Peyer's patch (tissue), 4 donors: ENCODE results near the gene SEC14L3. TPM values are rescaled to one million over a fixed set of nuclear protein-coding genes. Genes with fewer than 3 reads are reported as not detected.

ENCODE experiments used
- DNase-seq, 3 donors: peaks; one replicate each; pipeline ENCODE4 v3.0.0-alpha.2; 2017 to 2019
- H3K27ac ChIP-seq, 4 donors: fragments of 200-600 bp; sonication (generic); one replicate each; pipeline ENCODE4 v1.5.1; 2016 to 2019
- H3K27me3 ChIP-seq, 2 donors: fragments of 200-600 bp; sonication (generic); one replicate each; pipeline ENCODE4 v1.5.1; 2019
- H3K36me3 ChIP-seq, 3 donors: fragments of 200-600 bp; sonication (generic); one replicate each; pipeline ENCODE4 v1.5.1; 2016 to 2019
- H3K4me1 ChIP-seq, 4 donors: fragments of 200-600 bp; sonication (generic); one replicate each; pipeline ENCODE4 v1.5.1; 2016 to 2019
- H3K4me3 ChIP-seq, 4 donors: fragments of 200-600 bp; sonication (generic); 1 replicate in 3 of 4; 2 replicates in 1 of 4; pipeline ENCODE4 v1.5.1; 2016 to 2019; ENCODE audit warnings: mild to moderate bottlenecking in 1 of 4
- H3K9me3 ChIP-seq, 4 donors: fragments of 200-600 bp; sonication (generic); one replicate each; pipeline ENCODE4 v1.5.1; 2016 to 2019; ENCODE audit warnings: mild to moderate bottlenecking in 1 of 4
- CTCF ChIP-seq, 6 experiments: fragments of 450-650 bp in 4 of 6; fragments of 200-600 bp in 2 of 6; sonication (generic) in 1 of 6; IDR thresholded peaks; one replicate each; pipeline ENCODE4 v1.5.1; 2017 to 2019; ENCODE audit warnings: antibody characterized with exemption in 6 of 6, mild to moderate bottlenecking in 3 of 6, moderate library complexity in 1 of 6
- POLR2A ChIP-seq, 2 donors: fragments of 450-650 bp; IDR thresholded peaks; one replicate each; pipeline ENCODE4 v1.5.1; 2017; ENCODE audit warnings: antibody characterized with exemption in 2 of 2, mild to moderate bottlenecking in 2 of 2, moderate library complexity in 2 of 2
- total RNA-seq, 4 donors: library from RNA; depleted of rRNA; stranded (reverse); fragments of >200 nt; gene quantifications; one replicate each; pipeline ENCODE4 v1.1.0, GENCODE V29; 2016

SEC14L3 gene
- total RNA-seq, 4 donors from 2014 or later = not detected

GRCh38 chr22:30434843-30435242, 37.0 kb downstream of the SEC14L3 start:
- Histone ChIP-seq H3K4me3 (no peak overlapping the region), H3K9me3 (peaks cover 0 to 3% (median 0%) of the 10 kb centered on the region in 4 donors), H3K27ac (peak overlapping the region in 2 of 4 donors; percentile 43 to 61), H3K36me3 (no peaks in the 10 kb centered on the region), H3K27me3 (no peaks in the 10 kb centered on the region), H3K4me1 (peaks cover 0 to 5% (median 0%) of the 10 kb centered on the region in 4 donors)
- no peak for TF ChIP-seq POLR2A (IDR thresholded peaks at IDR 0.05)
- no peak for DNase-seq

DNA sequence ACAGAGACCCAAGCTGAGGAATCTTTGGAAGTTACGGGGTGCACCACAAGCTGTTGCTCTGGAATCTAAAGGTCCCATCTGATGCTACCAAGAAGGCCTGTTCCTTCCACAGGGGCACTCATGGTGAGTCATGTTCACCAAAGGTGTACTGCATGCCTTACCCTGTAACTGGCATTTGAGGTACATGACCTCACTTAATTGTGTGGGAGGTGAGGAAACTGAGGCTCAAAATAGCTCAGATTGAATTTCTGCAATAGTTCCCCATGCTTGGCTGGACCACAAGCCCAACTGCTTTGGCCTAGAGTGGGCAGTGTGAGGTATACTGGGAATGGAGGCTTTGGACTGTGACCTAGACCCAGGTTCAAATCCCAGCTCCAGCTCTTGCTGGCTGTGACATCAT, 38.0 kb downstream of the SEC14L3 start:
- peaks cover 0 to 5% (median 0%) of the 10 kb centered on the region in 4 donors for H3K4me1 ChIP-seq
- no peaks in the 10 kb centered on the region for H3K36me3 ChIP-seq
- TF ChIP-seq CTCF (IDR thresholded peaks at IDR 0.05) = no peak
- H3K9me3 ChIP-seq = peaks cover 0 to 3% (median 0%) of the 10 kb centered on the region in 4 donors
- DNase-seq = no peak
- H3K4me3 ChIP-seq = no peak overlapping the region
- H3K27me3 ChIP-seq = no peaks in the 10 kb centered on the region
- H3K27ac ChIP-seq = no peak overlapping the region

GRCh38 chr22:30433227-30433626, 38.6 kb downstream of the SEC14L3 start:
- TF ChIP-seq CTCF (IDR thresholded peaks at IDR 0.05) (no peak), POLR2A (IDR thresholded peaks at IDR 0.05) (no peak)
- DNase-seq = no peak
- H3K4me3 ChIP-seq = no peak overlapping the region
- H3K27me3 ChIP-seq = no peaks in the 10 kb centered on the region
- H3K36me3 ChIP-seq = peaks cover 0 to 4% (median 0%) of the 10 kb centered on the region in 3 donors
- peaks cover 0 to 3% (median 0%) of the 10 kb centered on the region in 4 donors for H3K9me3 ChIP-seq
- no peak overlapping the region for H3K27ac ChIP-seq
- H3K4me1 ChIP-seq = peaks cover 0 to 5% (median 0%) of the 10 kb centered on the region in 4 donors

GRCh38 chr22:30432520-30432919, 39.3 kb downstream of the SEC14L3 start:
- peaks cover 0 to 4% (median 0%) of the 10 kb centered on the region in 3 donors for H3K36me3 ChIP-seq
- peaks cover 0 to 5% (median 0%) of the 10 kb centered on the region in 4 donors for H3K4me1 ChIP-seq
- no peak overlapping the region for H3K4me3 ChIP-seq
- no peak for DNase-seq
- no peak for TF ChIP-seq POLR2A (IDR thresholded peaks at IDR 0.05)
- TF ChIP-seq CTCF (IDR thresholded peaks at IDR 0.05) = no peak
- peaks cover 0 to 3% (median 0%) of the 10 kb centered on the region in 4 donors for H3K9me3 ChIP-seq
- no peaks in the 10 kb centered on the region for H3K27me3 ChIP-seq
- no peak overlapping the region for H3K27ac ChIP-seq

DNA sequence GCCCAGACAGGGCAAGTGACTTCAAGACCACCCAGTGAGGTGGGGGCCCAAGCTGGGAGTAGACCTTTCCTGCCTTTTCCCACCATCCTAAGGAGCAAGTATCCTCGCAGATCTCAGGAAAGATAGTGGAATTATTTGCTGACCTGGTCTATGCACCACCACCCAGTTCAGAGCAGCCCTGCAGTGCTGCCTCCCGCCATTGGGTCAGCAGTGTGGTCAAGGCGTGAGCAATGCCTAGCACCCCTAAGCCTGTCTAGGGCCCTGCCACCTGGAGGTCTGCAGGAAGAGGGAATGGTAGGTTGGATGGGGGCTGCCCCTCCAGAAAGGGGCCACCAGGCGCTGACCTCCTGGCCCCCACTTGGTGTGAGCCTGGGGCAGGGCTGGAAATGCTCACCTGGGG, 39.7 kb downstream of the SEC14L3 start:
- Histone ChIP-seq H3K4me1 (peaks cover 0 to 5% (median 0%) of the 10 kb centered on the region in 4 donors), H3K36me3 (peaks cover 0 to 4% (median 0%) of the 10 kb centered on the region in 3 donors), H3K27ac (no peak overlapping the region), H3K4me3 (no peak overlapping the region), H3K27me3 (no peaks in the 10 kb centered on the region), H3K9me3 (peaks cover 0 to 3% (median 0%) of the 10 kb centered on the region in 4 donors)
- TF ChIP-seq POLR2A (IDR thresholded peaks at IDR 0.05) = no peak
- no peak for TF ChIP-seq CTCF (IDR thresholded peaks at IDR 0.05)
- DNase-seq = no peak

GRCh38 chr22:30430933-30431332, 40.9 kb downstream of the SEC14L3 start:
- TF ChIP-seq CTCF (IDR thresholded peaks at IDR 0.05) (no peak), POLR2A (IDR thresholded peaks at IDR 0.05) (no peak)
- Histone ChIP-seq H3K27ac (no peak overlapping the region), H3K4me1 (peaks cover 0 to 5% (median 0%) of the 10 kb centered on the region in 4 donors), H3K36me3 (peaks cover 0 to 4% (median 0%) of the 10 kb centered on the region in 3 donors), H3K9me3 (peaks cover 0 to 3% (median 0%) of the 10 kb centered on the region in 4 donors), H3K4me3 (no peak overlapping the region), H3K27me3 (no peaks in the 10 kb centered on the region)
- DNase-seq = no peak
